ENCODE measurements around the gene ANXA8. TPM values are rescaled to one million over a fixed set of nuclear protein-coding genes. Genes with fewer than 3 reads are reported as not detected.

The ANXA8 gene
- total RNA-seq, 4 donors from 2014 or later: 98.0 to 254 (median 169) TPM

- H3K4me1 ChIP-seq: no peaks in the 10 kb centered on the region
- no peaks in the 10 kb centered on the region for H3K36me3 ChIP-seq
- WGBS: 74% methylated on average over 4 of the region's 4 CpGs
- DNase-seq (ENCODE audit: low spot score in 2 of 2): peak in 1 of 2 donors; percentile 67
- no peak overlapping the region for H3K27ac ChIP-seq
- H3K4me3 ChIP-seq: no peak overlapping the region
- no peaks in the 10 kb centered on the region for H3K9me3 ChIP-seq
- TF ChIP-seq EP300 (IDR thresholded peaks at IDR 0.05): no peak
- no peak for TF ChIP-seq POLR2AphosphoS5 (IDR thresholded peaks at IDR 0.05)
- no peak for TF ChIP-seq POLR2A (IDR thresholded peaks at IDR 0.05)
- TF ChIP-seq CTCF (IDR thresholded peaks at IDR 0.05): no peak
- no peaks in the 10 kb centered on the region for H3K27me3 ChIP-seq
Measured at GRCh38 chr10:47425813-47426419, 58.0 kb downstream of the ANXA8 start.

- H3K4me1 ChIP-seq: no peaks in the 10 kb centered on the region
- no peak overlapping the region for H3K27ac ChIP-seq
- 63% methylated on average over 8 of the region's 8 CpGs for WGBS
- H3K9me3 ChIP-seq: no peaks in the 10 kb centered on the region
- H3K27me3 ChIP-seq: no peaks in the 10 kb centered on the region
- TF ChIP-seq EP300 (IDR thresholded peaks at IDR 0.05) (no peak), POLR2AphosphoS5 (IDR thresholded peaks at IDR 0.05) (no peak), POLR2A (IDR thresholded peaks at IDR 0.05) (no peak), CTCF (IDR thresholded peaks at IDR 0.05) (no peak)
- no peak overlapping the region for H3K4me3 ChIP-seq
- no peaks in the 10 kb centered on the region for H3K36me3 ChIP-seq
- DNase-seq (ENCODE audit: low spot score in 2 of 2): no peak
Measured at GRCh38 chr10:47424231-47424630, 59.7 kb downstream of the ANXA8 start.

- Histone ChIP-seq H3K4me3 (no peak overlapping the region), H3K9me3 (no peaks in the 10 kb centered on the region), H3K27ac (no peak overlapping the region), H3K4me1 (no peaks in the 10 kb centered on the region), H3K27me3 (no peaks in the 10 kb centered on the region), H3K36me3 (no peaks in the 10 kb centered on the region)
- TF ChIP-seq CTCF (IDR thresholded peaks at IDR 0.05) (no peak), EP300 (IDR thresholded peaks at IDR 0.05) (no peak), POLR2A (IDR thresholded peaks at IDR 0.05) (no peak), POLR2AphosphoS5 (IDR thresholded peaks at IDR 0.05) (no peak)
- 72% methylated on average over 4 of the region's 4 CpGs for WGBS
- DNase-seq (ENCODE audit: low spot score in 2 of 2): no peak
Measured at GRCh38 chr10:47423476-47423875, 60.4 kb downstream of the ANXA8 start.

- H3K36me3 ChIP-seq: no peaks in the 10 kb centered on the region
- TF ChIP-seq CTCF (IDR thresholded peaks at IDR 0.05): no peak
- TF ChIP-seq EP300 (IDR thresholded peaks at IDR 0.05): no peak
- TF ChIP-seq POLR2AphosphoS5 (IDR thresholded peaks at IDR 0.05): no peak
- no peak for TF ChIP-seq POLR2A (IDR thresholded peaks at IDR 0.05)
- H3K4me1 ChIP-seq: no peaks in the 10 kb centered on the region
- DNase-seq (ENCODE audit: low spot score in 2 of 2): no peak
- no peak overlapping the region for H3K4me3 ChIP-seq
- WGBS: 85% methylated on average over 5 of the region's 7 CpGs
- no peaks in the 10 kb centered on the region for H3K9me3 ChIP-seq
- no peak overlapping the region for H3K27ac ChIP-seq
- H3K27me3 ChIP-seq: no peaks in the 10 kb centered on the region
Measured at GRCh38 chr10:47421057-47421952, 62.6 kb downstream of the ANXA8 start.

Measured in suprapubic skin (tissue), 4 donors.